Uterus (tissue), 2 donors: ENCODE data around the gene CRISPLD2.

Experiments used
- CTCF ChIP-seq, 4 experiments: fragments of 200-600 bp in 2 of 4; fragments of 450-650 bp in 2 of 4; sonication (generic) in 2 of 4; IDR thresholded peaks; one replicate each; pipeline ENCODE4 v1.5.1; 2016 to 2019; ENCODE audit warnings: antibody characterized with exemption in 4 of 4, mild to moderate bottlenecking in 2 of 4, moderate library complexity in 1 of 4
- POLR2A ChIP-seq, 2 donors: fragments of 450-650 bp; IDR thresholded peaks; one replicate each; pipeline ENCODE4 v1.6.1; 2016; ENCODE audit warnings: antibody characterized with exemption in 2 of 2, mild to moderate bottlenecking in 1 of 2, moderate library complexity in 1 of 2

- no peak for TF ChIP-seq CTCF (IDR thresholded peaks at IDR 0.05)
- TF ChIP-seq POLR2A (IDR thresholded peaks at IDR 0.05) = peak; percentile 12 to 29
These were observed 9.6 kb downstream of the CRISPLD2 start for GRCh38 chr16:84829168-84829965.
